ENCODE data around the gene RECK. TPM values are rescaled to one million over a fixed set of nuclear protein-coding genes. Genes with fewer than 3 reads are reported as not detected.
A peak's percentile ranks its signal among the peaks of the same experiment; 100 is the strongest.

Gene RECK
- total RNA-seq, 4 donors from 2014 or later, result 2.9 to 4.1 (median 3.5) TPM

- H3K27me3 ChIP-seq, result no peaks in the 10 kb centered on the region
- no peaks in the 10 kb centered on the region for H3K9me3 ChIP-seq
- in situ Hi-C loops (cut with MboI; ENCODE audit: low sequenced_read_pairs in 4 of 4), result loop anchor here in 2 of 4 donors (5.0 to 10.0 kb wide), 2 partner anchors 68 to 121 kb away; partner anchors contain the start of genes HRCT1 (in 1 of the 2), OR2S2 (in 1 of the 2) and SPAAR (in 1 of the 2)
- no peak overlapping the region for H3K4me3 ChIP-seq
- DNase-seq, result no peak
- no peak overlapping the region for H3K27ac ChIP-seq
- H3K4me1 ChIP-seq, result peaks cover 13 to 14% of the 10 kb centered on the region in 2 donors
- intact Hi-C loops (cut with DNase I; ENCODE audit: low total_unique reads), result no loop called here
- ATAC-seq, result no peak
- H3K36me3 ChIP-seq, result no peaks in the 10 kb centered on the region
- TF ChIP-seq POLR2A (IDR thresholded peaks at IDR 0.05), result no peak
- TF ChIP-seq, protein P1, sequence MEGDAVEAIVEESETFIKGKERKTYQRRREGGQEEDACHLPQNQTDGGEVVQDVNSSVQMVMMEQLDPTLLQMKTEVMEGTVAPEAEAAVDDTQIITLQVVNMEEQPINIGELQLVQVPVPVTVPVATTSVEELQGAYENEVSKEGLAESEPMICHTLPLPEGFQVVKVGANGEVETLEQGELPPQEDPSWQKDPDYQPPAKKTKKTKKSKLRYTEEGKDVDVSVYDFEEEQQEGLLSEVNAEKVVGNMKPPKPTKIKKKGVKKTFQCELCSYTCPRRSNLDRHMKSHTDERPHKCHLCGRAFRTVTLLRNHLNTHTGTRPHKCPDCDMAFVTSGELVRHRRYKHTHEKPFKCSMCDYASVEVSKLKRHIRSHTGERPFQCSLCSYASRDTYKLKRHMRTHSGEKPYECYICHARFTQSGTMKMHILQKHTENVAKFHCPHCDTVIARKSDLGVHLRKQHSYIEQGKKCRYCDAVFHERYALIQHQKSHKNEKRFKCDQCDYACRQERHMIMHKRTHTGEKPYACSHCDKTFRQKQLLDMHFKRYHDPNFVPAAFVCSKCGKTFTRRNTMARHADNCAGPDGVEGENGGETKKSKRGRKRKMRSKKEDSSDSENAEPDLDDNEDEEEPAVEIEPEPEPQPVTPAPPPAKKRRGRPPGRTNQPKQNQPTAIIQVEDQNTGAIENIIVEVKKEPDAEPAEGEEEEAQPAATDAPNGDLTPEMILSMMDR (IDR thresholded peaks at IDR 0.05 in 4 of 5, conservative IDR thresholded peaks at IDR 0.05 in 1 of 5), result no peak
Observed at GRCh38 chr9:36025746-36026145, 11.0 kb upstream of the RECK start.

- H3K27me3 ChIP-seq, result no peaks in the 10 kb centered on the region
- H3K4me3 ChIP-seq, result no peak overlapping the region
- intact Hi-C loops (cut with DNase I; ENCODE audit: low total_unique reads), result no loop called here
- H3K27ac ChIP-seq, result peak overlapping the region; percentile 19 to 64 (median 51)
- TF ChIP-seq POLR2A (IDR thresholded peaks at IDR 0.05), result no peak
- TF ChIP-seq, protein P1 (IDR thresholded peaks at IDR 0.05 in 4 of 5, conservative IDR thresholded peaks at IDR 0.05 in 1 of 5), result no peak
- DNase-seq (no peak), ATAC-seq (peak in 1 of 2 donors; percentile 10)
- H3K4me1 ChIP-seq, result peaks cover 14% of the 10 kb centered on the region in 2 donors
- no peaks in the 10 kb centered on the region for H3K9me3 ChIP-seq
- H3K36me3 ChIP-seq, result no peaks in the 10 kb centered on the region
- in situ Hi-C loops (cut with MboI; ENCODE audit: low sequenced_read_pairs in 4 of 4), result loop anchor here in 2 of 4 donors (5.0 to 10.0 kb wide), 2 partner anchors 72 to 124 kb away; partner anchors contain the start of genes HRCT1 (in 1 of the 2), OR2S2 (in 1 of the 2) and SPAAR (in 1 of the 2)
Observed at GRCh38 chr9:36029202-36029601, 7.5 kb upstream of the RECK start.

- Histone ChIP-seq H3K4me1 (peaks cover 14% of the 10 kb centered on the region in 2 donors), H3K9me3 (no peaks in the 10 kb centered on the region), H3K36me3 (no peaks in the 10 kb centered on the region), H3K4me3 (no peak overlapping the region), H3K27ac (peak overlapping the region; percentile 28 to 64 (median 51)), H3K27me3 (no peaks in the 10 kb centered on the region)
- in situ Hi-C loops (cut with MboI; ENCODE audit: low sequenced_read_pairs in 4 of 4) (loop anchor here in 2 of 4 donors (5.0 to 10.0 kb wide), 2 partner anchors 73 to 125 kb away; partner anchors contain the start of genes HRCT1 (in 1 of the 2), OR2S2 (in 1 of the 2) and SPAAR (in 1 of the 2)), intact Hi-C loops (cut with DNase I; ENCODE audit: low total_unique reads) (loop anchor here (10.0 kb wide), 3 partner anchors 65 to 365 kb away; partner anchors contain the start of gene CCIN)
- TF ChIP-seq POLR2A (IDR thresholded peaks at IDR 0.05), result no peak
- TF ChIP-seq, protein P1 (IDR thresholded peaks at IDR 0.05 in 4 of 5, conservative IDR thresholded peaks at IDR 0.05 in 1 of 5), result no peak
- ATAC-seq (peak; percentile 96 to 97), DNase-seq (no peak)
Observed at GRCh38 chr9:36029765-36030528, 6.8 kb upstream of the RECK start.

DNA sequence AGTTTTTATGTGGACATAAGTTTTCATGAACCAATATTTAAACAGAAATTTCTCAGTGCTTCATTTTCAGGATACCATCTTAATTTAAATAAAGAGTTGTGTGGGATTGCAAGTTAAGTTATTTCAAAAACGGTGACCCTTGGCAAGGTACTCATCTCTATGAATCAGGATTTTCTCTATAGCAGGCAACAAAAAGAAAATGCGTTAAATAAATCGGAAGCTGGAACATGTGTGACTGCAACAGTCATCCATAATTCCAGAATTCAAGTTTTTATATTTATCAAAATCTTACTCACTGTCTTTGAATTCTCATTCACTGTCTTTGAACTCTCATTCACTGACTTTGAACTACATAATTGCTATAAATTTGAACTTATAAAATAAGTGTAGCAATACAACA, 5.8 kb upstream of the RECK start:
- DNase-seq (no peak), ATAC-seq (no peak)
- TF ChIP-seq POLR2A (IDR thresholded peaks at IDR 0.05), result no peak
- TF ChIP-seq, protein P1 (IDR thresholded peaks at IDR 0.05 in 4 of 5, conservative IDR thresholded peaks at IDR 0.05 in 1 of 5), result no peak
- H3K36me3 ChIP-seq, result no peaks in the 10 kb centered on the region
- intact Hi-C loops (cut with DNase I; ENCODE audit: low total_unique reads) (loop anchor here (10.0 kb wide), 3 partner anchors 64 to 364 kb away; partner anchors contain the start of gene CCIN), in situ Hi-C loops (cut with MboI; ENCODE audit: low sequenced_read_pairs in 4 of 4) (no loop called here)
- H3K27me3 ChIP-seq, result no peaks in the 10 kb centered on the region
- H3K9me3 ChIP-seq, result no peaks in the 10 kb centered on the region
- H3K4me3 ChIP-seq, result no peak overlapping the region
- no peak overlapping the region for H3K27ac ChIP-seq
- peaks cover 14% of the 10 kb centered on the region in 2 donors for H3K4me1 ChIP-seq
